HG03103 (cell line): ENCODE data around the gene COP1.

Source experiments
- ATAC-seq: cut with Tn5 transposase; IDR thresholded peaks from one replicate; pipeline ENCODE4 v1.9.1; 2021; ENCODE audit warnings: low read depth; ENCODE audit not compliant: unreplicated experiment

The COP1 gene

DNA sequence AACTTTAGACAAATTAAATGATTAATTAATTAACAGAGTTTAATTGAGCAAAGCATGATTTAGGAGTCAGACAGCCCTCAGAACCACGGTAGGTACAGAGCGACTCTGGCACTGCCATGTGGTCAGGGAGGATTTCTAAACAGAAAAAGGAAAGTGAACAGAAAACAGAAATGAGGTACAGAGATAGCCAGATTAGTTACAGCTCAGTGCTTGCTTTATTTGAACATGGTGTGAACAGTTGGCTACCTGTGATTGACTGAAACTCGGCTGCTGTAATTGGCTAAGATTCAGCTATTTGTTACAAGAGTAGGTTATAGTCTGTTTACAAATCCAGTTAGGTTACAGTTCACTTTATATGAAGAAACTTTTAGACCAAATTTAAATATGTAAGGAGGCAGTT is 300.7 kb downstream of the COP1 start:
- ATAC-seq = no peak

DNA sequence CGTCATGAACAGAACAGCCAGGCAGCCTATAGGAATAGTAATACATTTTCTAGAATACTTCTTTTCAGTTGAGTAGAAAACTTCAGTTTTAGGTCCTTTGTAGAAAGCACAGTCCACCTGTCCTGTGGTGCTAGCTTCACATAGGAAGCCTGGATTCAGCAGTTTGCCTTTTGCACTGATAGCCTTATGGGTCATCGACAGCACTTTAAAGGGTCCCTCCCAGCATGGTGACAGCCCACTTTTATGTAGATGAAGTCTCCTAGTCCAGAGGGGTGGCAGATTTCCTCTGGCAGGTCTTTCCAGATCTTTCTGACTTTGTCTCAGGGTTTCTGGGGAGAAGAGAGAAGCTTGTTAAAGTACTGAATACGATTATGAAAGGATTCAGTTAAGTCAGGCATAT is 302.3 kb downstream of the COP1 start:
- ATAC-seq = no peak

DNA sequence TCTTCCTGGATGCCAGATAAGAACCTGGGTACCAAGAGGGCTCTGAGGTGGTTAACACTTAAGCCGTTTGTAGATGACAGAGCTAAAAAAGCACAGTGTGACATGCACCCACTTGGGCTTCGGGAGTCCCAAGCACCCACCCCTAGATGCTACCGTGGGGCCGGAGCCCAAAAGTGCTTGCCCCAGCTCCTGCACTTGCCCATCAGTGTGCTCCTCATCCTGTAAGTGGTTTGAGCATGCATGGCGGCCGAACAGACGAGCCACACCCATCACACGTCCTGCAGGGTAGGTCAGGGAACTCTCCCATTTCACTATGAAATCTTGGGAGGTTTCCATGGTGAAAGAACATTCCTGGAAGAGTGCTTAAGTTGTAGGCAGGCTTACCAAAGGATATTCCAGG is 304.8 kb downstream of the COP1 start:
- no peak for ATAC-seq

DNA sequence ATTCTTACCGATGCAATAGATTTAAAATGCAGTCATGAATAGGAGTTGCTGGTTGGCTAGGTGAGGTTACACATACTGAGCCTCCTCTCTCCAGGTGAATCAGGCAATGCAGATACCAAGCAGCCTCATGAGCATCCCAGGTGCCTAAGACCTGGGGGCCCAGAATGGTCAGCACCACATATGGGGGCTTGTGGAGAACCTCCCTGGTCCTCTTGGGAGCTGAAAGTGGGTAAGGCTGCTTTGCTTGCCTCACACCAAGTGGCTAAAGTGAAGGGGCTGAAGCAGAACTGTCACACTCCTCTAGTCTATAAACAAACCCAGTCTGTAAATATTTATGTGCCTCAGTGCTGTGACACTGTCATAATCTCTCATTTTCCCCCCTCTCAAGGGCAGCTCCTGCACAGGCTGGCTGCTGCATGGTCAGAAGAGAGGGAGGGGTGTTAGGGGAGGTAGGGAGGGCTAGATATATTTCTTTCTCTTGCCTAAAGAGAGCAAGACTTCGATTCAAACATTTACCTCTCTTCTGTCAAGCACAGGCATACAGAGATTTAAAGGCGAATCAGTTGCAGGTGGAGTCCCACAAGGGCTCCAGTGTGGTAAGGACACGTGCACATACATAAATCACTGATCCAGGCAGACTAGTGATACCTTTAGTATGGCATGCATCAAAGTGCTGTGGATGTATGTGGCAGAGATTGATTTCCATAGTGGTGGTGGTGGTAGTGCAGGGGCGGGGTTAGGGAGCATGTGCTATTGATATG is 305.8 kb downstream of the COP1 start:
- ATAC-seq = no peak

DNA sequence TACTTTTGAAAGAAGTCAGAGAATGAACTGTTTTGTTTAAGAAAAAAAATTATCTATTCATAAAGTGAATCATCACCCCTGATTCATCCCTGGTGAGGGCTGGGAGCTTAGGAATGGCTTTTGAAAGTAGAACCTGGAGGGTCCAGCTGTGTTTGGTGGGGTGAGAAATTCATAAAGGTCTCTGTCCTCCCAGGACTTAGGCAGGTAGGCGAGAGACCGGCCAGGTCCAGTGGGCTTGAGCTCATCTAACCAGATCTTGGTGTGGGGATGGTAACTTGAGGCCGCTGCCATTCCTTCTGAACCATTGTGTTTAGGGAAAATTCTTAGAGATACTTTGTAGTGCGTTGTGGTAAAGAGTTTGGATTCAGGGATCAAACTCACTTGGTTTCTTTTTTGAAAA is 306.9 kb downstream of the COP1 start:
- no peak for ATAC-seq

DNA sequence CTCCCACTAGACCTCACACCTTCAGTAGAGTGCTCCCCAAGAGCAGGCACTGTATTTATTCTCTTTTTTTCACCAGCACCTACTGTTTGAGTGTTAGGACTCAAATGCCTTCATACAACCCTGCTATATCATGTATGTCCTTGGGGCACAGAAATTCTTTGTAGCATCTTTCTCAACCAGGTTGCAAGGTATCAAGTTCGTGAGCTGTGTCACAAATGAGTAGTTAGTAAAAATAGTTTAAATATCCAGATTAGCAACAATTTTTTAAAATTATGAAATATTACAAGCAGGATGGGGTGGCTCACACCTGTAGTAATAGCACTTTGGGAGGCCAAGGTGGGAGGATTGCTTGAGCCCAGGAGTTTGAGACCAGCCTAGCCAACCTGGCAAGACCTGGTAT is 311.1 kb downstream of the COP1 start:
- no peak for ATAC-seq
